ENCODE data around the gene NDUFS1. TPM values are rescaled to one million over a fixed set of nuclear protein-coding genes. Genes with fewer than 3 reads are reported as not detected.

NDUFS1 gene
- total RNA-seq, 4 donors from 2014 or later = 55.1 to 69.3 (median 56.8) TPM

DNA sequence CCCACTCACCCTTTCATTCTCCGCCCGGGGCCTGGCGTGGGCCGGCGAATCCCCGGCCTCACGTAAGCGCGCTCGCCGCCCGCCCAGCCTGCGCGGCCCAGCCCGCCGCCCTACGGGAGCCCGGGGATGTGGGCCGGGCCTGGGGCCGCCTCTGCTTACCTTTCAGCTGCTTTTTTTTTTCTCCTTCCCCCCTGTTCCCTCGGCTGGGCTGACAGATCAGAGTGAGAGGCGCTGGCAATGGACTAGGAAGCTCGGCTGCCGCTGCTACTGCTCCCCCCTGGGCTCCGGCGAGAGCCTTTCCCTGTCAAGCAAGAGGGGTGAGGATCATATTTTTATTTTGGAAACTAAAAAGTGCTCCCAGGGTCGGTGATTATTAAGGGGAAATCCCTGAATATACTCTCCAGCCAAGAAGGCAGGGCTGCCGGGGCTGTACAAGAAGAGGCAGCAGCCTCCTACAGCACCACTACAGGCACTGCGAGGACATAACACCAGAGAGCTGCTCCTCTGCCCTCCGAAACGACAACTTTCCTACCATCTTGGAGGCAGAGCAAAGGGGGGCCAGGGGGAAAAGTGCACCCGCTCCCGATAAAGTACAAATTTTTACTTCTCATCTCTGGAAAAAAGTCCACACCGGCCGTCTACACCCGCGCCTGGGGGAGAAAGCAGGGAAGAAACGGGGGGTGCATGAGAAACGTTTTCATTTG is 73.3 kb downstream of the NDUFS1 start, which contains the start of gene INO80D:
INO80D (minus strand) TSS at position 433 of the 704 bp plus-strand sequence. CDS start 23,158 bp downstream, outside the sequence.
- TF ChIP-seq, protein P1, sequence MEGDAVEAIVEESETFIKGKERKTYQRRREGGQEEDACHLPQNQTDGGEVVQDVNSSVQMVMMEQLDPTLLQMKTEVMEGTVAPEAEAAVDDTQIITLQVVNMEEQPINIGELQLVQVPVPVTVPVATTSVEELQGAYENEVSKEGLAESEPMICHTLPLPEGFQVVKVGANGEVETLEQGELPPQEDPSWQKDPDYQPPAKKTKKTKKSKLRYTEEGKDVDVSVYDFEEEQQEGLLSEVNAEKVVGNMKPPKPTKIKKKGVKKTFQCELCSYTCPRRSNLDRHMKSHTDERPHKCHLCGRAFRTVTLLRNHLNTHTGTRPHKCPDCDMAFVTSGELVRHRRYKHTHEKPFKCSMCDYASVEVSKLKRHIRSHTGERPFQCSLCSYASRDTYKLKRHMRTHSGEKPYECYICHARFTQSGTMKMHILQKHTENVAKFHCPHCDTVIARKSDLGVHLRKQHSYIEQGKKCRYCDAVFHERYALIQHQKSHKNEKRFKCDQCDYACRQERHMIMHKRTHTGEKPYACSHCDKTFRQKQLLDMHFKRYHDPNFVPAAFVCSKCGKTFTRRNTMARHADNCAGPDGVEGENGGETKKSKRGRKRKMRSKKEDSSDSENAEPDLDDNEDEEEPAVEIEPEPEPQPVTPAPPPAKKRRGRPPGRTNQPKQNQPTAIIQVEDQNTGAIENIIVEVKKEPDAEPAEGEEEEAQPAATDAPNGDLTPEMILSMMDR (IDR thresholded peaks at IDR 0.05; ENCODE audit: low read depth) = no peak

DNA sequence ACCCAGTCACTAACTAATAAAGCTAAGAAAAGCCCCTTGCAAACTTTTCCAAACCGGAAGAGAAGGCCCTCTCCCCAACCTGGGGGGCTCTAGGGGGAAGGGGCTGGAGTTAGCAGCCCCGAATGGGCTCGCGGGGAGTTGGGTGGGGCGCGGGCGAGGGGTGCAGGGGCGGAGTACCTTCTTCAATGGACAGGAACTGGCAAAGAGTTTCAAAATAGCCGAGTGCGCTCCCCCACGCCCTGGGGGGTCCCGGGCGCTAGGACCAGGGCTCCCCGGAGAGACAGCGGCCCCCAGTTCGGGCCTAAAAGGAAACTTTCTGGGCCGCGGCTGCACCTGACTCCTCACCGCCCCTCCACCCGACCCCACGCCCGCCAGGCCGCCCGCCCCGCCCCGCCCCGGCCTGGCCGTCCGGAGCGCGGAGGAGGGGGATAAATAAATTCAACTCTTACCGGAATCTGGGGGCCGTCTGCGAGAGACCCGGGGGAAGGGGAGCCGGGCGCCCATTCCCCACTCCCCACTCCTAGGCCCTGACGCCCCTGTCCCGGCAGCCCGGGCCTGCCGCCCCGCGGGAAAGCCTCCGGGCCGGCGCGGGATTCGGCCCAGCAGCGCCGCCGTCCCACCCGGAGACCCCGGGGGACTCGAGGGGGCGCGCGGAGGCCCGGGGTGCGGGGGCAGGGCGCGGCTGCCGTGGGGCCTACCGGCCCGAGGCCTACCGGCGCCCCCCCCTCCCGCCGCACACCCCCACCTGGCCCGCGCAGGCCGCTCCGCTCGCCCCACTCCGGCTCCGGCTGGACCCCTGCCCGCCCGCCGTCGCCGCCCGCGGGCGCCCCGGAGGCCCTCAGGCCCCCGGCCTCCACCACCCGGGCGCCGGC is 74.1 kb downstream of the NDUFS1 start:
- TF ChIP-seq, protein P1 (IDR thresholded peaks at IDR 0.05; ENCODE audit: low read depth) = no peak

DNA sequence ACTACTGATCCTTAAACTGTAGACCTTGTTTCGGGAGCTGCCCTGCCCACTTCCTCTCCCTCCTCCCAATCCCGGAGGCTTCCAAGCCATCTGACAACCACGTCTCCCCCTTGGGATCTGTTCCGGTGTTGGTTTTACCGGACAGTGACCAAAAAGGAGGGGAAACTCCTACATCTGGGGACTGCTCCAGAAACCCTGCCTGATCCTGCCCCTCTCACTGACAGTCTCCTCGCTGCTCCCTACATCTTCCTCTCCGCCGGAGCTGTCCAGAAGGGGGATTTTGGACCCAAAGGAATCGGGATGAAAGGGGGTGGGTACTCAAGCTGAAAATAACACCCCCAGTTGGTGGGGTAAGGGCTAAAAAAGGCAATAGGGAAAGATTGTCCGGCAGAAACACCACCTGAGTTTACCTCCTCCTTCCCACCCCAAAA is 74.8 kb downstream of the NDUFS1 start:
- TF ChIP-seq, protein P1 (IDR thresholded peaks at IDR 0.05; ENCODE audit: low read depth) = no peak

DNA sequence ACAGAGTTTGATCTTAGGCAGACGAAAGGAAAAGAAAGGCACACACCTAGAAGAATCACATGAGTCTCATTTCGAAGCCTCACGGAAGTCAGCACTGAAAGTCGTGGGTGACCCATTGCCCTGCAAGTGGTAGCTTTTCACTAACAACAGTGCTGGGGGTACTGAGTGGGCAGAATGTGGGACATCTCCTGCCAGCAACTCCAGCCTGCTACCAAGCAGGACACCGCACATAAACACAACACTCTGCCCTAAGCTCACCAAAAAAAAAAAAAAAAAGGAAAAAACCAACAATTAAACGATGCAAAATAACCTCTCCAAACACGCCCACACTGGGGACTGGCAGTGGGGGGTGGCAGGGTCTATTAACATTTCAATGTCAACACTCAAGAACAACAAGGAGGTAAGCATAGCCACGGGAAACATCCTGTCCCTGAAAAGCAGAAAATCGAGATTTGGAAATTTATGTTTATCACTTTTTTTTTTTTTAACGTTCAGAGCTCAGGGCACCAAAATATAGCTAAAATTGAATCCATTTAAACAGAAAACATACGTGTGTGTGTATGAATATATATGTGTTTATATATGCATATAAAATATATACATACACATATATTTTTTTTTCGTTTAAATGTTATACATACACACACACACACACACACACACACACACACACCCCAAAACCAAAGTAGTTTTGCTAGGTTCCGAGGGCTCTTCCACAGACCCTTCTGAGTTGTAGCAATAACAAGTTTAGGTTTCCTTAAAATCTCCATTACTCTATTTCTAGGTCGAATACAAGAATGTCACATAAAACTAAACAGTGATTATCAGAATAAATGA is 75.4 kb downstream of the NDUFS1 start:
- TF ChIP-seq, protein P1 (IDR thresholded peaks at IDR 0.05; ENCODE audit: low read depth) = no peak

DNA sequence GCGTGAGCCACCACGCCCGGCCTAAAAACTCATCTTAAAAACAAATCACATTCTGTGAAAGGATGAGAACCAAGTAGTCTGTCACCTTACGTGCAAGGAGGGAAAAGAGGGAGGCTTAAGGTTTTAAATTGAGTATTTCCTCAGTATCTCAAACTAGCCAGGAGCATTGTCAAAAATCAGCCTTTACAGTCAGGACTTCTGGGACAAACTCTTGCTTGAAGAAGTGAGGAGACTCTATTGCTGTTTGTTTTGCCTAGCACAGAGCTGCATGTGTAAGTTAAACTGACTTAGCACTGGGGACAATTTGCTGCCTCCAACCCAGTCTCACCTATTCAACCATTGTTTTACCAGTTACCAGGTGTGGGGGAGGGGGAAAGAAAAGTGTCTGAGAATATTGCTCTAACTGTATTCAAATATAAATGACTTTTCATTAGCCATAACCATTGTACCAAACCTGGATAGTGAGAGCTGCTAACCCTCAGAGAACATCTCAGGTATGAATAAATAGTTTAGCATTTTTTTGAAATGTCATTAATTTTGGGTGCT is 76.9 kb downstream of the NDUFS1 start:
- TF ChIP-seq, protein P1 (IDR thresholded peaks at IDR 0.05; ENCODE audit: low read depth) = no peak

DNA sequence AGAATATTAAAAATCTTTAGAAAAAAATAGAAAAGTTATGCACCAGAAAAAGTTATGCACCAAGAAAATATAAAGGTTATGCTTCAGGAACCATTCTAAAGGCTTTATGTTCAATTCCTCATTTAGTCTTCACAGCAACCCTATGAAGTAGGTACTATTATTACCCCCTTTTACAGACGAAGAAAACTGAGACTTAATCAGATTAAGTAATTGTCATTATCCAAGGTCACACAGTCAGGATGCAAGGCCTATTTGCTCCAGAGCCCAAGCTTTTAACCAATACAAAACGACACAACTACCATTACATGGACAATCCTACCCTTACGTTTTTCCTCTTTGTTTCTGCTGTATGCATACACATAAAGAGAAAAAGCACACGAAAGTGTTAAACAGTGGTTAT is 78.3 kb downstream of the NDUFS1 start:
- TF ChIP-seq, protein P1 (IDR thresholded peaks at IDR 0.05; ENCODE audit: low read depth) = no peak
